GM19043 (cell line): ENCODE results near the gene MED9.

Experiments
- ATAC-seq: cut with Tn5 transposase; IDR thresholded peaks from one replicate; pipeline ENCODE4 v1.9.1; 2021; ENCODE audit warnings: low read depth; ENCODE audit not compliant: unreplicated experiment

The MED9 gene

GRCh38 chr17:17528696-17529652 lies 52.2 kb downstream of the MED9 start:
- ATAC-seq = no peak

GRCh38 chr17:17531156-17531555 lies 54.4 kb downstream of the MED9 start:
- no peak for ATAC-seq

- ATAC-seq = no peak
Measured at GRCh38 chr17:17532991-17533390, 56.2 kb downstream of the MED9 start.

GRCh38 chr17:17533901-17534441 lies 57.2 kb downstream of the MED9 start:
- no peak for ATAC-seq

- ATAC-seq = no peak
Measured at GRCh38 chr17:17535957-17536356, 59.2 kb downstream of the MED9 start.

GRCh38 chr17:17536702-17537101 lies 59.9 kb downstream of the MED9 start:
- no peak for ATAC-seq

- ATAC-seq = no peak
Measured at GRCh38 chr17:17537311-17538099, 60.7 kb downstream of the MED9 start.

GRCh38 chr17:17538417-17539391 lies 61.9 kb downstream of the MED9 start:
- ATAC-seq = no peak

GRCh38 chr17:17539591-17539990 lies 62.8 kb downstream of the MED9 start:
- no peak for ATAC-seq

GRCh38 chr17:17540278-17540906 lies 63.6 kb downstream of the MED9 start:
- no peak for ATAC-seq

- no peak for ATAC-seq
Measured at GRCh38 chr17:17540935-17541639, 64.3 kb downstream of the MED9 start.

GRCh38 chr17:17541640-17542001 lies 64.8 kb downstream of the MED9 start:
- ATAC-seq = no peak
